Stimulated activated naive CD8-positive, alpha-beta T cell treated with anti-CD3 and anti-CD28 coated beads, Interleukin-15, amount 100 ng/mL, for 72 hours (primary cell): Measurements from ENCODE around the gene RAPH1.
A peak's percentile ranks its signal among the peaks of the same experiment; 100 is the strongest.
"Not testable (repeated sequence)": the region's sequence is repeated elsewhere in the genome, so short reads cannot be mapped to it uniquely, and the experiment has no call there.

Experiments used
- ATAC-seq: fragments of 150-1000 bp; cut with Tn5 transposase; 2 replicates; pipeline ENCODE4 v1.10.0; 2021; ENCODE audit warnings: mild to moderate bottlenecking, moderate library complexity
- DNase-seq, 2 donors: peaks; one replicate each; pipeline ENCODE4 v3.0.0; 2021 to 2022
- H3K27ac Mint-ChIP-seq, 2 donors: one replicate each; pipeline ENCODE4 v1.8.0; 2022; ENCODE audit warnings: mild to moderate bottlenecking in 2 of 2, mixed read lengths in 2 of 2, moderate library complexity in 2 of 2
- H3K27me3 Mint-ChIP-seq: one replicate; pipeline ENCODE4 v1.8.0; 2022; ENCODE audit warnings: mixed read lengths
- H3K4me1 Mint-ChIP-seq: one replicate; pipeline ENCODE4 v1.8.0; 2022; ENCODE audit warnings: mild to moderate bottlenecking, mixed read lengths
- H3K4me3 Mint-ChIP-seq, 2 donors: one replicate each; pipeline ENCODE4 v1.8.0; 2022; ENCODE audit warnings: mild to moderate bottlenecking in 2 of 2, mixed read lengths in 2 of 2, moderate library complexity in 1 of 2
- H3K9me3 Mint-ChIP-seq, 2 donors: one replicate each; pipeline ENCODE4 v1.8.0; 2022; ENCODE audit warnings: mixed read lengths in 2 of 2

Gene RAPH1

GRCh38 chr2:203532957-203533658 is 2.0 kb downstream of the RAPH1 start:
- H3K9me3 Mint-ChIP-seq: peaks cover 7 to 10% of the 10 kb centered on the region in 2 donors
- peaks cover 25% of the 10 kb centered on the region for H3K4me1 Mint-ChIP-seq
- no peak overlapping the region for H3K27ac Mint-ChIP-seq
- H3K4me3 Mint-ChIP-seq: peak overlapping the region; percentile 74 to 84
- peaks cover 65% of the 10 kb centered on the region for H3K27me3 Mint-ChIP-seq
- ATAC-seq (no peak), DNase-seq (no peak)

GRCh38 chr2:203527719-203528118 is 7.4 kb downstream of the RAPH1 start:
- Mint-ChIP-seq H3K27me3 (peaks cover 33% of the 10 kb centered on the region), H3K4me1 (no peaks in the 10 kb centered on the region), H3K9me3 (no peaks in the 10 kb centered on the region), H3K4me3 (no peak overlapping the region), H3K27ac (no peak overlapping the region)
- no peak for ATAC-seq
- no peak for DNase-seq

GRCh38 chr2:203513268-203513667 is 21.8 kb downstream of the RAPH1 start:
- ATAC-seq, H3K9me3 Mint-ChIP-seq, H3K27ac Mint-ChIP-seq, H3K4me1 Mint-ChIP-seq, H3K27me3 Mint-ChIP-seq, H3K4me3 Mint-ChIP-seq, DNase-seq: not testable (repeated sequence)

DNA sequence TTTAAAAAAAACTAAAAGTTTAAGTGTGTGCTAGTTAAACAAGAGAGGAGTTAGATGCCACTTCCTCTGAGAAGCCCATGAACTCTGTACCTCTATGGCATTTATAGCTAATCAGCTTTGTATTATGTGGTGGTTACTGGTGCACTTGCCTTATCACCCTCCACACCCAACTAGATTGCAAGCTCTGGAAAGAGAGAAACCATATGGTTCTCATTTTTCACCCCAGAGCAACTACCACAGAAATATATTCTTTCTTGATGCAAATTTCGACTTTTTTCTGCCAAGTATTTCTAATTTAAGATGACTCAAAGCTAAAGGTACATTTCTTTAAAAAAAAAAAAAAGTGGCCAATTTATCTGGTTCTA is 24.2 kb downstream of the RAPH1 start:
- Mint-ChIP-seq H3K4me3 (no peak overlapping the region), H3K27me3 (no peaks in the 10 kb centered on the region), H3K9me3 (no peaks in the 10 kb centered on the region), H3K27ac (no peak overlapping the region), H3K4me1 (no peaks in the 10 kb centered on the region)
- ATAC-seq: no peak
- DNase-seq: no peak

- Mint-ChIP-seq H3K27me3 (no peaks in the 10 kb centered on the region), H3K9me3 (no peaks in the 10 kb centered on the region), H3K27ac (no peak overlapping the region), H3K4me1 (no peaks in the 10 kb centered on the region), H3K4me3 (no peak overlapping the region)
- ATAC-seq (no peak), DNase-seq (no peak)
Observed at GRCh38 chr2:203510256-203510940, 24.7 kb downstream of the RAPH1 start.

GRCh38 chr2:203503460-203503859 is 31.6 kb downstream of the RAPH1 start:
- ATAC-seq, H3K27ac Mint-ChIP-seq, H3K4me1 Mint-ChIP-seq, H3K4me3 Mint-ChIP-seq, DNase-seq, H3K27me3 Mint-ChIP-seq: not testable (repeated sequence)
- peaks cover 8 to 12% of the 10 kb centered on the region in 2 donors for H3K9me3 Mint-ChIP-seq

DNA sequence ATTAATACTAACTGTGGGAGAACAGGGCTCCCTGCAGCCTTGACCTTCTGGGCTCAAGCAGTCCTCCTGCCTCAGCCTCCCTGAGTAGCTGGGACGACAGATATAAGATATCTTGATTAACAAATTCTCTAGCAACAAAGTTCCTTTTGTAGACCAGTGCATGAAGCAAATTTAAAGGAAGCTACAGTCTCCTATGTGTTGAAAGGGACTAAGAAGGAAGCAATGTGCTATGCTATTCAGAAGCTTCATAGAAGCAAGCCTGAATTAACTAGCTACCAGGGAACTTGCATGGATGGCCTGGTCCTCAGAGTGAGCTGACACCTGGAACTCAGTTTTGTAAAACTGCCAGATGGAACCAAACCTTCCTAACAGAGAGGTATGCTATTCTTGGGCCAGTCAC is 33.2 kb downstream of the RAPH1 start:
- H3K4me3 Mint-ChIP-seq: no peak overlapping the region
- no peak for DNase-seq
- peaks cover 6% of the 10 kb centered on the region for H3K4me1 Mint-ChIP-seq
- ATAC-seq: no peak
- no peaks in the 10 kb centered on the region for H3K27me3 Mint-ChIP-seq
- H3K27ac Mint-ChIP-seq: no peak overlapping the region
- H3K9me3 Mint-ChIP-seq: peaks cover 8 to 12% of the 10 kb centered on the region in 2 donors

DNA sequence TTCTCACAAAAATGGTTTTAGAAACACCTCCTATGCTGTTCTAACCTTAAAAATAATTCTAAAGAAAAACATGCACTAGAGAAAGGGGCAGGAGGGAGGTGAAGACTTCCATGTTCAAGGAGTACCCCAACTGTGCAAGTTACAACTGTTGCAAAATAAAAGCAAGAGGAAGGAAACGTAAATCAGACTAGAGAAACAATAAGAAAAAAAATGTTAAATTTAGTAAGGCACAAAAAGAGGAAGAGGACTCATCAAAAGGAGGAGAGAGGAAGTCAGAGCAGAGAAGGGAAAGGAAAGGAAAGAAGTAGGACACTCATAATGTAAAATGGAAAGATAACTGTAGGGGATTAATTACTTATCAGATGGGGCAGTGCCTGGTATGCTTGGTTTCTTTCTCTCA is 34.1 kb downstream of the RAPH1 start:
- Mint-ChIP-seq H3K4me3 (no peak overlapping the region), H3K9me3 (peaks cover 8 to 12% of the 10 kb centered on the region in 2 donors), H3K27me3 (no peaks in the 10 kb centered on the region), H3K4me1 (peaks cover 6% of the 10 kb centered on the region), H3K27ac (no peak overlapping the region)
- no peak for DNase-seq
- ATAC-seq: no peak

GRCh38 chr2:203500297-203500696 is 34.8 kb downstream of the RAPH1 start:
- ATAC-seq: no peak
- DNase-seq: no peak
- Mint-ChIP-seq H3K27ac (no peak overlapping the region), H3K4me1 (peaks cover 6% of the 10 kb centered on the region), H3K9me3 (peaks cover 8 to 12% of the 10 kb centered on the region in 2 donors), H3K4me3 (no peak overlapping the region), H3K27me3 (no peaks in the 10 kb centered on the region)

- no peak overlapping the region for H3K27ac Mint-ChIP-seq
- peaks cover 16% of the 10 kb centered on the region for H3K4me1 Mint-ChIP-seq
- no peak overlapping the region for H3K4me3 Mint-ChIP-seq
- H3K9me3 Mint-ChIP-seq: peaks cover 0 to 6% of the 10 kb centered on the region in 2 donors
- no peak for ATAC-seq
- no peaks in the 10 kb centered on the region for H3K27me3 Mint-ChIP-seq
- no peak for DNase-seq
Observed at GRCh38 chr2:203498161-203498560, 36.9 kb downstream of the RAPH1 start.

- no peak overlapping the region for H3K27ac Mint-ChIP-seq
- peak; percentile 96 for ATAC-seq
- H3K27me3 Mint-ChIP-seq: no peaks in the 10 kb centered on the region
- peak overlapping the region in 1 of 2 donors; percentile 2 for H3K4me3 Mint-ChIP-seq
- H3K4me1 Mint-ChIP-seq: peaks cover 17% of the 10 kb centered on the region
- no peaks in the 10 kb centered on the region for H3K9me3 Mint-ChIP-seq
- DNase-seq: no peak
Observed at GRCh38 chr2:203492965-203493364, 42.1 kb downstream of the RAPH1 start.

GRCh38 chr2:203490391-203490790 is 44.7 kb downstream of the RAPH1 start:
- no peaks in the 10 kb centered on the region for H3K9me3 Mint-ChIP-seq
- DNase-seq (no peak), ATAC-seq (no peak)
- no peak overlapping the region for H3K27ac Mint-ChIP-seq
- H3K27me3 Mint-ChIP-seq: no peaks in the 10 kb centered on the region
- peaks cover 16% of the 10 kb centered on the region for H3K4me1 Mint-ChIP-seq
- no peak overlapping the region for H3K4me3 Mint-ChIP-seq

DNA sequence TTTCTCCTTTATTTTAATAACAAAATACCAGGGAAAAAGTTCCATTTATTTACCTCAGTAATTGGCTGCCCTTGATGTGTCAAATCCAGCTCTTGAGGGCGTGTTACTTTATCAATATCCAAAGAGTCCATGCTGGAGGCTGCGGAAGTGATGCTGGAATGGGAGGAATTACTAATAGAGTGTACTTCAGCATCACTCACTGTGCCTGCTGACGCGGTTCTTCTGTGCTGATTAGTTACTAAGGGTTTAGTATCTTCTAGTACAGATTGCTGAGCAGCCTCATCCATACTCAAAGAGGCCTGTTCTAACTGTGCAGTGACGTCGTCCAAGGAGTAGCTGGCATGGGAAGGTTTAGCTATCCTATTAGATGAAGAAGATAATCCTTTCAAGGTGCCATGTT is 45.6 kb downstream of the RAPH1 start:
- DNase-seq: no peak
- Mint-ChIP-seq H3K27ac (no peak overlapping the region), H3K4me3 (no peak overlapping the region), H3K9me3 (no peaks in the 10 kb centered on the region), H3K27me3 (no peaks in the 10 kb centered on the region), H3K4me1 (peaks cover 19% of the 10 kb centered on the region)
- no peak for ATAC-seq

DNA sequence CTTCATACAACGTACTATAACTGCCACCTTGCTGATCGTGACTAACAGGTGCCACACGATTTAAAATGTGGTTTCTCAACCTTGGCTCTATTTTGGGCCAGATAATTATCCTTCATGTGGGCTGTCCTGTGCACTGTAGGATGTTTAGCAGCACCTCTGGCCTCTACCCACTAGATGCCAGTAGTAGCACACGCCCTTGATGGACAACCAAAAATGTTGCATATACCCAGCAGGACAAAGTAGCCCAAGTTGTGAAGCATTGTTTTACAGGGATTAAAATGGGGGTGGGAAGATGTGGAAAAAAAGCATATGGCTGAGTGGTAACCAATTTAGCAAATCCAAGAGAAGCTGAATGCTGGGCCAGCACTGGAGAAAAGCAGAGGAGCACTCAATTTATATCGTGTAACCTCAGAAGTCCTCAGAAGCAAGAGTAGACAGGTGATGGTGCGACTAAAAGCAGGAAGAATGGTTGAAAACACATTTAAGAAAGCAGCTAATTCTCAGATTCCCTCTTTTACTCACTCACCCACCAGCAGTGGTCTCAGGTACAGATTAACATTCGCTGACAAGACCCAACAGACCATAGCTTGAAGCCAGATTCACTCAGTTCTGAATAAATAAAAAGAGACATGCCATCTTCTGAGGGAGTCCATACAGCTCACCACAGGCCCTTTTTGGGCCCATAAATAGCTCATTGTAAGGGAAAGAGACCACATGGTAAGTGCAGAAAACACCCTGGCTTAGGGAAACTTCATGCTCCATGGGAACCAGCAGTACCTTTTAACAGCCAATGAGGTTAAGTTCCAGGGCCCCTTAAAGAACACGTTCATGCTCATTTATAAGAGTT is 50.6 kb downstream of the RAPH1 start:
- Mint-ChIP-seq H3K4me3 (no peak overlapping the region), H3K9me3 (no peaks in the 10 kb centered on the region), H3K27me3 (no peaks in the 10 kb centered on the region), H3K27ac (peak overlapping the region in 1 of 2 donors; percentile 37), H3K4me1 (peaks cover 10% of the 10 kb centered on the region)
- DNase-seq: peak; percentile 51 to 62
- peak; percentile 97 for ATAC-seq

- Mint-ChIP-seq H3K27me3 (no peaks in the 10 kb centered on the region), H3K9me3 (no peaks in the 10 kb centered on the region), H3K4me1 (peaks cover 10% of the 10 kb centered on the region), H3K27ac (no peak overlapping the region), H3K4me3 (no peak overlapping the region)
- ATAC-seq (no peak), DNase-seq (no peak)
Observed at GRCh38 chr2:203480623-203481022, 54.5 kb downstream of the RAPH1 start.

- Mint-ChIP-seq H3K9me3 (no peaks in the 10 kb centered on the region), H3K4me3 (no peak overlapping the region), H3K27ac (no peak overlapping the region), H3K27me3 (no peaks in the 10 kb centered on the region), H3K4me1 (no peaks in the 10 kb centered on the region)
- ATAC-seq (no peak), DNase-seq (no peak)
Observed at GRCh38 chr2:203476881-203477280, 58.2 kb downstream of the RAPH1 start.
